ENCODE measurements around the gene ZNF511.
"Not testable (repeated sequence)": the region's sequence is repeated elsewhere in the genome, so short reads cannot be mapped to it uniquely, and the experiment has no call there.

The ZNF511 gene

GRCh38 chr10:133308421-133309099 lies at the start of gene ZNF511, which contains the start of gene TUBGCP2:
Gene ZNF511 (plus strand): TSS chr10:133308914. CDS start chr10:133308944, 30 bp downstream.
Gene TUBGCP2 (minus strand): TSS chr10:133308872. CDS start chr10:133302941, 5,931 bp downstream.
- DNase-seq, result peak; percentile 88 to 94

GRCh38 chr10:133259602-133259989 lies 49.1 kb upstream of the ZNF511 start:
- no peak for DNase-seq

GRCh38 chr10:133260895-133261725 lies 47.6 kb upstream of the ZNF511 start:
- DNase-seq, result peak; percentile 59 to 70

GRCh38 chr10:133261726-133262325 lies 46.9 kb upstream of the ZNF511 start:
- DNase-seq, result peak; percentile 90 to 91

- no peak for DNase-seq
Observed at GRCh38 chr10:133262696-133263095, 46.0 kb upstream of the ZNF511 start.

GRCh38 chr10:133263674-133264073 lies 45.0 kb upstream of the ZNF511 start:
- no peak for DNase-seq

GRCh38 chr10:133264461-133264860 lies 44.3 kb upstream of the ZNF511 start:
- peak; percentile 57 to 63 for DNase-seq

GRCh38 chr10:133265052-133265451 lies 43.7 kb upstream of the ZNF511 start:
- DNase-seq, result not testable (repeated sequence)

- no peak for DNase-seq
Observed at GRCh38 chr10:133266056-133266795, 42.5 kb upstream of the ZNF511 start.

GRCh38 chr10:133267293-133267692 lies 41.4 kb upstream of the ZNF511 start:
- no peak for DNase-seq

- no peak for DNase-seq
Observed at GRCh38 chr10:133267829-133268228, 40.9 kb upstream of the ZNF511 start.

- no peak for DNase-seq
Observed at GRCh38 chr10:133268532-133268931, 40.2 kb upstream of the ZNF511 start.

- DNase-seq, result no peak
Observed at GRCh38 chr10:133269367-133269766, 39.3 kb upstream of the ZNF511 start.

GRCh38 chr10:133270204-133270603 lies 38.5 kb upstream of the ZNF511 start:
- DNase-seq, result no peak

- no peak for DNase-seq
Observed at GRCh38 chr10:133270773-133271297, 37.9 kb upstream of the ZNF511 start.

- DNase-seq, result no peak
Observed at GRCh38 chr10:133271521-133272300, 37.0 kb upstream of the ZNF511 start.

GRCh38 chr10:133272301-133272963 lies 36.3 kb upstream of the ZNF511 start:
- no peak for DNase-seq

GRCh38 chr10:133272964-133273420 lies 35.7 kb upstream of the ZNF511 start:
- no peak for DNase-seq

GRCh38 chr10:133273534-133274143 lies 35.1 kb upstream of the ZNF511 start:
- DNase-seq, result no peak

Measured in CD4-positive, alpha-beta T cell treated with Interferon alpha-2 for 1 hour (primary cell).